Smooth muscle cell (in vitro differentiated cells): ENCODE results near the gene CHRNA4. TPM values are rescaled to one million over a fixed set of nuclear protein-coding genes. Genes with fewer than 3 reads are reported as not detected.

Experiments
- DNase-seq: peaks from one replicate; lab custom pipeline; 2025; ENCODE audit not compliant: unreplicated experiment; lab: John Stamatoyannopoulos, UW
- H2AFZ ChIP-seq: fragments of 200-600 bp; sonication (generic); 2 replicates; pipeline ENCODE4 v1.6.0; 2016; ENCODE audit warnings: antibody characterized with exemption, low read depth, mild to moderate bottlenecking
- H3F3A ChIP-seq: fragments of 200-600 bp; sonication (generic); 2 replicates; pipeline ENCODE4 v1.6.0; 2017; ENCODE audit warnings: antibody characterized with exemption, low read depth
- H3K27ac ChIP-seq: fragments of 200-600 bp; sonication (generic); 2 replicates; pipeline ENCODE4 v1.5.1; 2016; ENCODE audit warnings: low read depth, mild to moderate bottlenecking
- H3K27me3 ChIP-seq: fragments of 200-600 bp; sonication (generic); 2 replicates; pipeline ENCODE4 v1.6.1; 2016; ENCODE audit warnings: low read depth, mild to moderate bottlenecking
- H3K36me3 ChIP-seq: fragments of 200-600 bp; sonication (generic); 2 replicates; pipeline ENCODE4 v1.5.1; 2016; ENCODE audit warnings: low read depth
- H3K4me1 ChIP-seq: fragments of 200-600 bp; sonication (generic); 2 replicates; pipeline ENCODE4 v1.5.1; 2016; ENCODE audit warnings: low read depth
- H3K4me2 ChIP-seq: fragments of 200-600 bp; sonication (generic); 2 replicates; pipeline ENCODE4 v1.6.0; 2016; ENCODE audit warnings: mild to moderate bottlenecking
- H3K4me3 ChIP-seq: fragments of 200-600 bp; sonication (generic); 2 replicates; pipeline ENCODE4 v1.5.1; 2016; ENCODE audit warnings: mild to moderate bottlenecking
- H3K79me2 ChIP-seq: fragments of 200-600 bp; sonication (generic); 2 replicates; pipeline ENCODE4 v1.6.0; 2016; ENCODE audit warnings: low read depth, mild to moderate bottlenecking
- H3K9ac ChIP-seq: fragments of 200-600 bp; sonication (generic); 2 replicates; pipeline ENCODE4 v1.6.0; 2016; ENCODE audit warnings: low read depth
- H3K9me3 ChIP-seq: fragments of 200-600 bp; sonication (generic); replicated peaks from 2 replicates; pipeline ENCODE4 v1.5.1; 2016; ENCODE audit warnings: low read depth
- H4K20me1 ChIP-seq: fragments of 200-600 bp; sonication (generic); 2 replicates; pipeline ENCODE4 v1.6.0; 2016; ENCODE audit warnings: low read depth
- WGBS: methylation state at CpG from one replicate; pipeline ENCODE4 v1.1.7; 2016; ENCODE audit warnings: low lambda C conversion rate; 5-methylcytosine and 5-hydroxymethylcytosine counted together
- polyA plus RNA-seq: library from polyadenylated mRNA; unstranded; fragments of >200 nt; fragmentation: Nextera tagmentation; extraction: Ambion mirVana; gene quantifications from 2 replicates; pipeline ENCODE4 v1.2.1, GENCODE V29; 2016
- total RNA-seq: library from RNA; depleted of rRNA; stranded (reverse); fragments of >200 nt; gene quantifications from 2 replicates; pipeline ENCODE4 v1.2.3, GENCODE V29; 2014
- TF ChIP-seq, protein P1 (sequence below): fragments of 200-600 bp; sonication (generic); IDR thresholded peaks from 2 replicates; pipeline ENCODE4 v1.5.1; 2017; ENCODE audit warnings: borderline replicate concordance, mild to moderate bottlenecking, antibody characterized with exemption; ENCODE audit not compliant: insufficient read depth, poor library complexity, severe bottlenecking

The CHRNA4 gene
- total and polyA plus RNA-seq, 2 experiments from 2014 or later, result 0.03 TPM; not detected in 1

DNA sequence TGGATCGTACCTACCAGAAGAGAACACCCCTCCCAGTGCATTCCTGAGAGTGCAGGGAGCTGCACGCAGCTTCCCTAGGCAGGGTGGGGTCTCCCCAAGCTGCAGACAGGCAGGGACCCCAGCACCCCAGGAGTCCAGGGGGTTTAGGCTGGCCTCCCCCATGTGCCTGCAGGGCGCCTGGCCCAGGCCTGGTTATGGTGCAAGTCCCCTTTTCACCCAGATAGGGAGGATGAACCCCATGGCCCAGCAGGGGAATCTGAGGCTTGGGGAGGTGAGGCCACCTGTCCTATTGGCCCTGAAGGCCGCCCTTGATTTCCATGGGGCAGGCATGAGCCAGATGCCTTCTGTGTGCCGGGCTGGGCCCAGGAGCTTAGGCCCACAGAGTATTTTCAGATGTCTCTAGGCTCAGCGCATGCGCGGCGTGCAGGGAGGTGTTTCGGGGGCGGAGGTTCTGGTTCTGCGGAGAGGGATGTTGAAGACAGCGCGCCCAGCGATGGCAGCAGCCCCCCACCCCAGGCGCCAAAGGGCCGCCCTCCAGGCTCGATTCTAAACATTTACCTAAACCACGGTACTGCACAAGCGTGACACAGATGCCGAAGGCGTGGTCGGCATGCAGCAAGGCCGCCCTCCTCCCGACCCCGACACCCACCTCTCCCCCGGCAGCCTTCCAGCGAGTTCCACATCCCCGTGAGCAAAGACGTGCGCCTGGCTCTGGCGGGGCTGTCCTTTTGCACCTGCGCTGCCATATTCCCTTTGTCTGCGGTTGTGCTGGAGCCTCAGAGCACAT is 38.8 kb downstream of the CHRNA4 start:
- 91% methylated on average over 32 of the region's 34 CpGs for WGBS
- H3K79me2 ChIP-seq, result no peaks in the 10 kb centered on the region
- DNase-seq, result no peak

DNA sequence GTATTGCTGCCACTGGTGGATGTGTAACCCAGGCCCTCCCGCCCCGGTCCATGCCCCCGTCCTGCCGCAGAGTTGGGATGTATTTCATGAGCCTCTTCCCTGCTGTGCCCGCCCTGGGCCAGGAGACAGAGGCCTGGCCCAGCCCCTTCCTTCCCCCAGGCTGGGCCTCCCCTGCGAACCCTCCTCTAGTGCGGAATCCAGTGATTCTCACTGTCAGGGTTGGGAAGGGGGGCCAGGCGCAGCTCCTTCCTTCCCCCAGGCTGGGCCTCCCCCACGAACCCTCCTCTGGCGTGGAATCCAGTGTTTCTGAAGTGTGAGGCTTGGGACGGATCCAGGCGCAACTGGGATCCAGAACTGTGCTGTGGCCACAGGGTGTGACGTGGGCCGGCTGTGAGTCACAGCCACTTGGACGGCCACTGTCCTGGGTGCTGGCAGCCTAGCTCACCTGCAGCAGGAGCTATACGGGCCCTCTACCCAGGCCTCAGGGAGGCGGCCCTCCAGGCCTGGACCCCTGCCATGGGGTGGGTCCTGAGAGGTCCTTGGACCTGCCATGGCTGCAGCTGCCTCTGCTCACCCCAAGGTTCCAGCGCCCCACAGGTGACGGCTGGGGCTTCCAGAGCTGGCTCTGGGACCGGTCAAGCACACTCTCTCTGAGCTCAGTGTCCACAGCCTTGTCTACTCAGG is 39.9 kb downstream of the CHRNA4 start:
- WGBS, result 86% methylated on average over 13 of the region's 20 CpGs
- DNase-seq, result no peak
- Histone ChIP-seq H3K4me1 (no peaks in the 10 kb centered on the region), H3K9ac (no peak overlapping the region), H3K27ac (no peak overlapping the region), H3K4me3 (no peak overlapping the region), H2AFZ (no peak overlapping the region), H4K20me1 (no peaks in the 10 kb centered on the region), H3K36me3 (no peaks in the 10 kb centered on the region), H3K4me2 (no peak overlapping the region), H3K79me2 (no peaks in the 10 kb centered on the region), H3K27me3 (no peaks in the 10 kb centered on the region), H3K9me3 (no peaks in the 10 kb centered on the region), H3F3A (no peaks in the 10 kb centered on the region)
- TF ChIP-seq, protein P1, sequence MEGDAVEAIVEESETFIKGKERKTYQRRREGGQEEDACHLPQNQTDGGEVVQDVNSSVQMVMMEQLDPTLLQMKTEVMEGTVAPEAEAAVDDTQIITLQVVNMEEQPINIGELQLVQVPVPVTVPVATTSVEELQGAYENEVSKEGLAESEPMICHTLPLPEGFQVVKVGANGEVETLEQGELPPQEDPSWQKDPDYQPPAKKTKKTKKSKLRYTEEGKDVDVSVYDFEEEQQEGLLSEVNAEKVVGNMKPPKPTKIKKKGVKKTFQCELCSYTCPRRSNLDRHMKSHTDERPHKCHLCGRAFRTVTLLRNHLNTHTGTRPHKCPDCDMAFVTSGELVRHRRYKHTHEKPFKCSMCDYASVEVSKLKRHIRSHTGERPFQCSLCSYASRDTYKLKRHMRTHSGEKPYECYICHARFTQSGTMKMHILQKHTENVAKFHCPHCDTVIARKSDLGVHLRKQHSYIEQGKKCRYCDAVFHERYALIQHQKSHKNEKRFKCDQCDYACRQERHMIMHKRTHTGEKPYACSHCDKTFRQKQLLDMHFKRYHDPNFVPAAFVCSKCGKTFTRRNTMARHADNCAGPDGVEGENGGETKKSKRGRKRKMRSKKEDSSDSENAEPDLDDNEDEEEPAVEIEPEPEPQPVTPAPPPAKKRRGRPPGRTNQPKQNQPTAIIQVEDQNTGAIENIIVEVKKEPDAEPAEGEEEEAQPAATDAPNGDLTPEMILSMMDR, result no peak

More for the DNA sequence above, 38.8 kb downstream of the CHRNA4 start:
- Histone ChIP-seq H4K20me1 (no peaks in the 10 kb centered on the region), H3K27ac (no peak overlapping the region), H3K4me1 (no peaks in the 10 kb centered on the region), H3K4me2 (no peak overlapping the region), H2AFZ (no peak overlapping the region), H3K9me3 (no peaks in the 10 kb centered on the region), H3K36me3 (no peaks in the 10 kb centered on the region), H3F3A (no peaks in the 10 kb centered on the region), H3K27me3 (no peaks in the 10 kb centered on the region), H3K4me3 (no peak overlapping the region), H3K9ac (no peak overlapping the region)
- TF ChIP-seq, protein P1, result no peak

GRCh38 chr20:63320616-63321147 is 40.5 kb downstream of the CHRNA4 start:
- Histone ChIP-seq H3K9ac (no peak overlapping the region), H3K27me3 (no peaks in the 10 kb centered on the region), H3K9me3 (no peaks in the 10 kb centered on the region), H3K27ac (no peak overlapping the region), H3K4me3 (no peak overlapping the region), H3K79me2 (no peaks in the 10 kb centered on the region), H3K4me1 (no peaks in the 10 kb centered on the region), H4K20me1 (no peaks in the 10 kb centered on the region), H3F3A (no peaks in the 10 kb centered on the region), H3K4me2 (no peak overlapping the region), H3K36me3 (no peaks in the 10 kb centered on the region), H2AFZ (no peak overlapping the region)
- DNase-seq, result no peak
- 82% methylated on average over 10 of the region's 10 CpGs for WGBS
- TF ChIP-seq, protein P1, result no peak
